C4-2B (cell line): ENCODE measurements around the gene KCNT1.

Experiments
- ZFX ChIP-seq: fragments of 450-650 bp; IDR thresholded peaks from 2 replicates; pipeline ENCODE4 v1.6.1; 2017
- TF ChIP-seq, protein P1 (sequence below): fragments of 450-650 bp; conservative IDR thresholded peaks from 2 replicates; pipeline ENCODE4 v1.5.1; 2017; ENCODE audit warnings: mild to moderate bottlenecking

DNA sequence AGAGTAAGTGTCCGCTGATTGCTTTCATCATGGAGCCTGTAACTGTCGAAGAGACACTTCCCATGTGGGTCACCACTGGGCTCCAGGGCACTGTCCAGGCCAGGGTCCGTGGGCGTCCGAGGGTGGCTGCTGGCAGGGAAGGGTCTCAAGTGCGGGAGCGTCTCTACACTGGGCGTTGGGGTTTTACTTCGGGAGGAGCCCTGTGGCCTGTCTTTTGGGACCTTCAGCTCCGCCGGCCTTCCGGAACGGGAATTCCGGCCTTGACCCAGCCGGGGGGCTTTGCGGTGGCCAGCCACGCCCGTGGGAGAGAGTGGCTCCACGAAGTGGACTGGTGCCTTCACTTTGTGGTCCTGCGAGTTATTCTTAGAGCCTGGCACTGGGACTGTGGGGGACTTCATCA lies 119.1 kb downstream of the KCNT1 start:
- TF ChIP-seq, protein P1, sequence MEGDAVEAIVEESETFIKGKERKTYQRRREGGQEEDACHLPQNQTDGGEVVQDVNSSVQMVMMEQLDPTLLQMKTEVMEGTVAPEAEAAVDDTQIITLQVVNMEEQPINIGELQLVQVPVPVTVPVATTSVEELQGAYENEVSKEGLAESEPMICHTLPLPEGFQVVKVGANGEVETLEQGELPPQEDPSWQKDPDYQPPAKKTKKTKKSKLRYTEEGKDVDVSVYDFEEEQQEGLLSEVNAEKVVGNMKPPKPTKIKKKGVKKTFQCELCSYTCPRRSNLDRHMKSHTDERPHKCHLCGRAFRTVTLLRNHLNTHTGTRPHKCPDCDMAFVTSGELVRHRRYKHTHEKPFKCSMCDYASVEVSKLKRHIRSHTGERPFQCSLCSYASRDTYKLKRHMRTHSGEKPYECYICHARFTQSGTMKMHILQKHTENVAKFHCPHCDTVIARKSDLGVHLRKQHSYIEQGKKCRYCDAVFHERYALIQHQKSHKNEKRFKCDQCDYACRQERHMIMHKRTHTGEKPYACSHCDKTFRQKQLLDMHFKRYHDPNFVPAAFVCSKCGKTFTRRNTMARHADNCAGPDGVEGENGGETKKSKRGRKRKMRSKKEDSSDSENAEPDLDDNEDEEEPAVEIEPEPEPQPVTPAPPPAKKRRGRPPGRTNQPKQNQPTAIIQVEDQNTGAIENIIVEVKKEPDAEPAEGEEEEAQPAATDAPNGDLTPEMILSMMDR, result no peak
- no peak for TF ChIP-seq ZFX
